Activated T-helper 1 cell treated with Interleukin-2 at 50 U/mL for 16 hours (primary cell): ENCODE results near the gene SMARCA2.

Experiments
- DNase-seq: peaks from one replicate; pipeline ENCODE4 v3.0.0-alpha.2; 2020; ENCODE audit warnings: low read depth

SMARCA2 gene

GRCh38 chr9:2043243-2043642, 28.1 kb downstream of the SMARCA2 start:
- no peak for DNase-seq

GRCh38 chr9:2043881-2044462, 28.8 kb downstream of the SMARCA2 start:
- DNase-seq, result no peak

- DNase-seq, result no peak
Observed at GRCh38 chr9:2047144-2047671, 32.1 kb downstream of the SMARCA2 start.

- no peak for DNase-seq
Observed at GRCh38 chr9:2047916-2048315, 32.8 kb downstream of the SMARCA2 start.

GRCh38 chr9:2050236-2050635, 35.1 kb downstream of the SMARCA2 start:
- no peak for DNase-seq

GRCh38 chr9:2053883-2054845, 39.0 kb downstream of the SMARCA2 start:
- peak; percentile 51 for DNase-seq

GRCh38 chr9:2055203-2055658, 40.1 kb downstream of the SMARCA2 start:
- no peak for DNase-seq

GRCh38 chr9:2059274-2059929, 44.3 kb downstream of the SMARCA2 start:
- no peak for DNase-seq

- no peak for DNase-seq
Observed at GRCh38 chr9:2060424-2060823, 45.3 kb downstream of the SMARCA2 start.

- DNase-seq, result no peak
Observed at GRCh38 chr9:2065704-2066103, 50.6 kb downstream of the SMARCA2 start.

- no peak for DNase-seq
Observed at GRCh38 chr9:2066312-2067273, 51.4 kb downstream of the SMARCA2 start.

- no peak for DNase-seq
Observed at GRCh38 chr9:2072752-2073405, 57.7 kb downstream of the SMARCA2 start.

- DNase-seq, result no peak
Observed at GRCh38 chr9:2082772-2083171, 67.6 kb downstream of the SMARCA2 start.

GRCh38 chr9:2083479-2083878, 68.3 kb downstream of the SMARCA2 start:
- DNase-seq, result no peak

- DNase-seq, result no peak
Observed at GRCh38 chr9:2085716-2086115, 70.6 kb downstream of the SMARCA2 start.

GRCh38 chr9:2086116-2086515, 71.0 kb downstream of the SMARCA2 start:
- DNase-seq, result no peak

GRCh38 chr9:2086971-2087370, 71.8 kb downstream of the SMARCA2 start:
- DNase-seq, result no peak

GRCh38 chr9:2087500-2088313, 72.6 kb downstream of the SMARCA2 start:
- no peak for DNase-seq

GRCh38 chr9:2093920-2094597, 78.9 kb downstream of the SMARCA2 start:
- no peak for DNase-seq
